ENCODE data around the gene PPP5C. TPM values are rescaled to one million over a fixed set of nuclear protein-coding genes. Genes with fewer than 3 reads are reported as not detected.
A peak's percentile ranks its signal among the peaks of the same experiment; 100 is the strongest.
"Not testable (repeated sequence)": the region's sequence is repeated elsewhere in the genome, so short reads cannot be mapped to it uniquely, and the experiment has no call there.

PPP5C gene
- total RNA-seq, 1 donor from 2014 or later: 91.3 TPM

- DNase-seq (ENCODE audit: low spot score): no peak
Observed at GRCh38 chr19:46366620-46367292, 19.9 kb downstream of the PPP5C start.

- DNase-seq (ENCODE audit: low spot score): no peak
Observed at GRCh38 chr19:46367426-46367825, 20.5 kb downstream of the PPP5C start.

GRCh38 chr19:46368116-46368515 is 21.2 kb downstream of the PPP5C start:
- no peak for DNase-seq (ENCODE audit: low spot score)

GRCh38 chr19:46369817-46370216 is 22.9 kb downstream of the PPP5C start:
- DNase-seq (ENCODE audit: low spot score): no peak

GRCh38 chr19:46371371-46371901 is 24.5 kb downstream of the PPP5C start:
- no peak for DNase-seq (ENCODE audit: low spot score)

- DNase-seq (ENCODE audit: low spot score): no peak
Observed at GRCh38 chr19:46372901-46373490, 26.1 kb downstream of the PPP5C start.

- DNase-seq (ENCODE audit: low spot score): peak; percentile 93
Observed at GRCh38 chr19:46373491-46374359, 26.8 kb downstream of the PPP5C start.

- no peak for DNase-seq (ENCODE audit: low spot score)
Observed at GRCh38 chr19:46374536-46375475, 27.9 kb downstream of the PPP5C start.

- DNase-seq (ENCODE audit: low spot score): not testable (repeated sequence)
Observed at GRCh38 chr19:46375476-46376067, 28.7 kb downstream of the PPP5C start.

- DNase-seq (ENCODE audit: low spot score): no peak
Observed at GRCh38 chr19:46376241-46377153, 29.6 kb downstream of the PPP5C start.

- DNase-seq (ENCODE audit: low spot score): no peak
Observed at GRCh38 chr19:46378268-46378667, 31.4 kb downstream of the PPP5C start.

- DNase-seq (ENCODE audit: low spot score): no peak
Observed at GRCh38 chr19:46380690-46381089, 33.8 kb downstream of the PPP5C start.

GRCh38 chr19:46381346-46381745 is 34.5 kb downstream of the PPP5C start:
- DNase-seq (ENCODE audit: low spot score): no peak

GRCh38 chr19:46381756-46382345 is 35.0 kb downstream of the PPP5C start:
- DNase-seq (ENCODE audit: low spot score): no peak

- DNase-seq (ENCODE audit: low spot score): no peak
Observed at GRCh38 chr19:46383171-46383815, 36.4 kb downstream of the PPP5C start.

- no peak for DNase-seq (ENCODE audit: low spot score)
Observed at GRCh38 chr19:46383846-46384245, 37.0 kb downstream of the PPP5C start.

GRCh38 chr19:46384396-46384795 is 37.5 kb downstream of the PPP5C start:
- no peak for DNase-seq (ENCODE audit: low spot score)

- no peak for DNase-seq (ENCODE audit: low spot score)
Observed at GRCh38 chr19:46385636-46386035, 38.7 kb downstream of the PPP5C start.

- DNase-seq (ENCODE audit: low spot score): no peak
Observed at GRCh38 chr19:46386151-46386550, 39.3 kb downstream of the PPP5C start.
